MCF 10A (cell line): Measurements from ENCODE around the gene MAP3K7CL. TPM values are rescaled to one million over a fixed set of nuclear protein-coding genes. Genes with fewer than 3 reads are reported as not detected.

Experiments used
- BruUV-seq: library from RNA; stranded (reverse); fragments of 400-500 nt; replicated peaks from 2 replicates; lab custom pipeline; 2021; lab: Mats Ljungman, UMichigan
- CTCF ChIA-PET: fragments of 300-600 bp; sonication (Branson Sonifier 250); formaldehyde crosslinking; extraction: SDS; loops from one replicate; lab custom pipeline; 2021; ENCODE audit warnings: antibody characterized with exemption, inconsistent platforms; lab: Yijun Ruan, JAX
- POLR2A ChIA-PET: fragments of 300-600, 350-650 bp; sonication (Branson Sonifier 250); formaldehyde crosslinking; extraction: SDS; loops from one replicate; lab custom pipeline; 2020; ENCODE audit warnings: antibody characterized with exemption, inconsistent platforms; lab: Yijun Ruan, JAX
- DNase-seq: peaks from one replicate; pipeline ENCODE4 v3.0.0-alpha.2; 2018; ENCODE audit not compliant: unreplicated experiment
- H3K27ac Mint-ChIP-seq: one replicate; pipeline ENCODE4 v1.8.0; 2022; ENCODE audit warnings: mild to moderate bottlenecking, low read depth, mixed read lengths; ENCODE audit not compliant: unreplicated experiment
- H3K27me3 Mint-ChIP-seq: one replicate; pipeline ENCODE4 v1.8.0; 2022; ENCODE audit warnings: mixed read lengths; ENCODE audit not compliant: insufficient read depth, unreplicated experiment
- H3K36me3 Mint-ChIP-seq: one replicate; pipeline ENCODE4 v1.8.0; 2022; ENCODE audit warnings: mild to moderate bottlenecking, moderate library complexity, mixed read lengths; ENCODE audit not compliant: insufficient read depth, unreplicated experiment
- H3K4me1 Mint-ChIP-seq: one replicate; pipeline ENCODE4 v1.8.0; 2022; ENCODE audit warnings: mixed read lengths; ENCODE audit not compliant: insufficient read depth, unreplicated experiment
- H3K4me3 Mint-ChIP-seq: one replicate; pipeline ENCODE4 v1.8.0; 2022; ENCODE audit warnings: mild to moderate bottlenecking, moderate library complexity, mixed read lengths; ENCODE audit not compliant: unreplicated experiment
- H3K9me3 Mint-ChIP-seq: one replicate; pipeline ENCODE4 v1.8.0; 2022; ENCODE audit warnings: mixed read lengths; ENCODE audit not compliant: unreplicated experiment
- intact Hi-C: fragments of 100-400 bp; cut with micrococcal nuclease; formaldehyde crosslinking; loops from 2 replicates; pipeline ENCODE4 v1.14.1; 2022
- total RNA-seq: library from RNA; stranded (reverse); gene quantifications from 2 replicates; pipeline ENCODE4 v1.2.3, GENCODE V29; 2022
- TF ChIP-seq, protein P1 (sequence below): fragments of 200-600 bp; IDR thresholded peaks from one replicate; pipeline ENCODE4 v1.8.0; 2022; ENCODE audit warnings: antibody characterized with exemption, mild to moderate bottlenecking; ENCODE audit not compliant: unreplicated experiment

The MAP3K7CL gene
- total RNA-seq, 1 experiment from 2014 or later, result 4.9 TPM

DNA sequence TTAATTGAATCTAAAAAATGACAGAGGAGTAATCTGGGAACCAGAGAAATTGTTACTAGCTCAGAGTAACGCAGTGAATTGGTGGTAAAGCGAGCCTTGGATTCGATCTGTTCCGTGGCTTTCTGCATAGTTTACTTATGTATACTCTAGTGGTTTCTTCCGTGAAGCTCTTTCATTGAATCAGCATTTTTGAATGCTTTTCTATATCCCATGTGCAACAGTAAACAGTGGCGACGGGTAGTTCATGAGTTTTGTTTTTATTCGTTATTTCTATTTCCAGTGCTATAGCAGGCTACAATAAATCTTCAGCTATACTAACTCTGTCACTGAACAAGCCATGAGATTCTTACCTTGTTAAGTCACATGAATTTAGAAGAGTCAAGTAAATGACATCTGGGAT is 14.5 kb upstream of the MAP3K7CL start:
- POLR2A ChIA-PET, result interaction anchor here (1.0 to 4.0 kb wide), 5 partner anchors 20 to 42 kb away, joined by 3 to 25 read pairs (median 9); partner anchors contain the start of gene CCT8
- Mint-ChIP-seq H3K36me3 (no peaks in the 10 kb centered on the region), H3K27ac (no peak overlapping the region), H3K4me3 (no peak overlapping the region), H3K9me3 (no peaks in the 10 kb centered on the region), H3K27me3 (no peaks in the 10 kb centered on the region), H3K4me1 (no peaks in the 10 kb centered on the region)
- no peak for DNase-seq
- intact Hi-C loops, result no loop called here
- BruUV-seq, result no TSS peak
- CTCF ChIA-PET, result interaction anchor here (0.6 to 2.0 kb wide), 4 partner anchors 11 to 1157 kb away, joined by 3 to 7 read pairs (median 6); no protein-coding TSS in a partner anchor
- TF ChIP-seq, protein P1, sequence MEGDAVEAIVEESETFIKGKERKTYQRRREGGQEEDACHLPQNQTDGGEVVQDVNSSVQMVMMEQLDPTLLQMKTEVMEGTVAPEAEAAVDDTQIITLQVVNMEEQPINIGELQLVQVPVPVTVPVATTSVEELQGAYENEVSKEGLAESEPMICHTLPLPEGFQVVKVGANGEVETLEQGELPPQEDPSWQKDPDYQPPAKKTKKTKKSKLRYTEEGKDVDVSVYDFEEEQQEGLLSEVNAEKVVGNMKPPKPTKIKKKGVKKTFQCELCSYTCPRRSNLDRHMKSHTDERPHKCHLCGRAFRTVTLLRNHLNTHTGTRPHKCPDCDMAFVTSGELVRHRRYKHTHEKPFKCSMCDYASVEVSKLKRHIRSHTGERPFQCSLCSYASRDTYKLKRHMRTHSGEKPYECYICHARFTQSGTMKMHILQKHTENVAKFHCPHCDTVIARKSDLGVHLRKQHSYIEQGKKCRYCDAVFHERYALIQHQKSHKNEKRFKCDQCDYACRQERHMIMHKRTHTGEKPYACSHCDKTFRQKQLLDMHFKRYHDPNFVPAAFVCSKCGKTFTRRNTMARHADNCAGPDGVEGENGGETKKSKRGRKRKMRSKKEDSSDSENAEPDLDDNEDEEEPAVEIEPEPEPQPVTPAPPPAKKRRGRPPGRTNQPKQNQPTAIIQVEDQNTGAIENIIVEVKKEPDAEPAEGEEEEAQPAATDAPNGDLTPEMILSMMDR, result no peak

DNA sequence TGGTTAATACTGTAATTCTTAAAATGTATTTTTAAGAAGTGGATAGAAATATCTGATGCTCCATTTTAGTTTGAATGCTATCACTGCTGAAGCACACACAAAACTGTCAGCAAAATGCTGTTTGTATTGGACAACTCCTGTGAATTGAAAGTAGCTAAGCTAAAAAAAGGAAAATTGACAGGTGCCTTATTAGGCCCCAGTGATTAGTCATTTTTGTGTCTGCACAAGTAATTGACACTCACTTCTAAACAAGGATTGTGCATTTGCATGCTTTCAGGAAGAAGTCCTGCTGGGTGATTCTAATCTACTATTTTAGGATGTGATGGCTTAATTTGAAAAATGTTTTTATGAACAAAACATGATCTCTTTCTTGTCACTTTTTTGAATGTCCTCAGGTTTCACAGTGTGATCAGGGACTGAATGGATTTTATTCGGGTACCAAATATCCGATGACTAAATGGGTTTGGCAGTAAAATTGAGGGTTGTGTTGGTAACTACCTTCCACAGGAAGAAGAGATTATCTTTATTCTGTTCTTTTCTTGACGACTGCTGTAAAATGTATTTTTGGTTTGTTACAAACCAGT is 13.0 kb upstream of the MAP3K7CL start:
- H3K36me3 Mint-ChIP-seq, result no peaks in the 10 kb centered on the region
- intact Hi-C loops, result no loop called here
- CTCF ChIA-PET, result no interaction called here
- TF ChIP-seq, protein P1, result no peak
- no peak overlapping the region for H3K4me3 Mint-ChIP-seq
- BruUV-seq, result no TSS peak
- POLR2A ChIA-PET, result interaction anchor here (4.0 kb wide), 1 partner anchor 27 kb away, joined by 25 read pairs; no protein-coding TSS in a partner anchor
- no peak for DNase-seq
- no peaks in the 10 kb centered on the region for H3K4me1 Mint-ChIP-seq
- no peak overlapping the region for H3K27ac Mint-ChIP-seq
- H3K27me3 Mint-ChIP-seq, result no peaks in the 10 kb centered on the region
- H3K9me3 Mint-ChIP-seq, result no peaks in the 10 kb centered on the region

- no TSS peak for BruUV-seq
- POLR2A ChIA-PET, result interaction anchor here (0.5 to 1.0 kb wide), 3 partner anchors 24 to 869 kb away, joined by 3 to 4 read pairs (median 3); no protein-coding TSS in a partner anchor
- H3K4me3 Mint-ChIP-seq, result no peak overlapping the region
- no peaks in the 10 kb centered on the region for H3K4me1 Mint-ChIP-seq
- H3K27ac Mint-ChIP-seq, result no peak overlapping the region
- H3K36me3 Mint-ChIP-seq, result no peaks in the 10 kb centered on the region
- intact Hi-C loops, result no loop called here
- H3K9me3 Mint-ChIP-seq, result no peaks in the 10 kb centered on the region
- TF ChIP-seq, protein P1, result no peak
- H3K27me3 Mint-ChIP-seq, result no peaks in the 10 kb centered on the region
- DNase-seq, result no peak
- CTCF ChIA-PET, result interaction anchor here (1.1 kb wide), 1 partner anchor 17 kb away, joined by 3 read pairs; no protein-coding TSS in a partner anchor
These were observed 8.7 kb upstream of the MAP3K7CL start for GRCh38 chr21:29121759-29122158.

- no peaks in the 10 kb centered on the region for H3K9me3 Mint-ChIP-seq
- no peaks in the 10 kb centered on the region for H3K36me3 Mint-ChIP-seq
- no peaks in the 10 kb centered on the region for H3K4me1 Mint-ChIP-seq
- no peak overlapping the region for H3K27ac Mint-ChIP-seq
- no peak overlapping the region for H3K4me3 Mint-ChIP-seq
- POLR2A ChIA-PET, result interaction anchor here (0.5 to 1.5 kb wide), 3 partner anchors 10 to 148 kb away, joined by 3 to 6 read pairs (median 4); no protein-coding TSS in a partner anchor
- CTCF ChIA-PET, result no interaction called here
- no TSS peak for BruUV-seq
- intact Hi-C loops, result no loop called here
- TF ChIP-seq, protein P1, result no peak
- no peaks in the 10 kb centered on the region for H3K27me3 Mint-ChIP-seq
- DNase-seq, result no peak
These were observed 5.8 kb upstream of the MAP3K7CL start for GRCh38 chr21:29124645-29125044.
